HG03064 (cell line): ENCODE data around the gene KIF3C.
"Not testable (repeated sequence)": the region's sequence is repeated elsewhere in the genome, so short reads cannot be mapped to it uniquely, and the experiment has no call there.

Source experiments
- ATAC-seq: cut with Tn5 transposase; IDR thresholded peaks from one replicate; pipeline ENCODE4 v1.9.1; 2021; ENCODE audit warnings: low read depth; ENCODE audit not compliant: unreplicated experiment

The KIF3C gene

DNA sequence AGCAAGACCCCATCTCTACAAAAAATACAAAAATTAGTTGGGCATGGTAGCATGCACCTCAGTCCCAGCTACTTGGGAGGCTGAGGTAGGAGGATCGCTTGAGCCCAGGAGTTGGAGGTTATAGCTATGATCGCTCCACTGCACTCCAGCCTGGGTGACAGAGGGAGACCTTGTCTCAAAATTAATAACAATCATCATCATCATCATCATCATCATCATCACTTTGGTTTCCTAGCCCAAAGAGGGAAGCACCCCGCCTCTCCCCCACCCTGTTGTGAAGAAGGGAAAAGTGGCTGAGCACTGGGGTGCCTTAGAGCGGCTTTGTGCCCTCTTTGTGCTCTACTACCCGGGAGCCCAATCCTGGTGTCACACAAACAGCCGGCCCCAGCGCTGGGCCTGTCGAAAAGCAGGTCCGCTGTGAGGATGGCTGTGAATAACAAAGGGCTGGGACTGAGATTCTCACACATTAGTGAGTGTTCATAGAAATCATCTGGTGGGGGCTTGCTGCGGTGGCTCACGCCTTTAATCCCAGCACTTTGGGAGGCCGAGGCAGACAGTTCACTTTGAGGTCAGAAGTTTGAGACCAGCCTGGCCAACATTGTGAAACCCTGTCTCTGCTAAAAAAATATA is 61.4 kb downstream of the KIF3C start:
- no peak for ATAC-seq

DNA sequence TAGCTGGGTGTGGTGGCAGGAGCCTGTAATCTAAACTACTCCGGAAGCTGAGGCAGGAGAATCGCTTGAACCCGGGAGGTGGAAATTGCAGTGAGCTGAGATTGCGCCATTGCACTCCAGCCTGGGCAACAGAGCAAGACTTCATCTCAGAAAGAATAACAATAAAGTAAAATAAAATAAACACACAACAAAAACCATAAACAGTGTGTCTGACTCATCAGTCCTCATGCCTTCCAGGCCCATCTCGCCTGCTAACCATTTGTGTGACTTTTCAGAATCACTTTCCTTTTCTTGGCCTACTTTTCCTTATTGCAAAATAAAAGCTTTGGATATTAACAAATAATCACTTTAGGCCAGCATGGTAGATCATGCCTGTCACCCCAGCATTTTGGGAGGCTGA is 62.0 kb downstream of the KIF3C start:
- no peak for ATAC-seq

DNA sequence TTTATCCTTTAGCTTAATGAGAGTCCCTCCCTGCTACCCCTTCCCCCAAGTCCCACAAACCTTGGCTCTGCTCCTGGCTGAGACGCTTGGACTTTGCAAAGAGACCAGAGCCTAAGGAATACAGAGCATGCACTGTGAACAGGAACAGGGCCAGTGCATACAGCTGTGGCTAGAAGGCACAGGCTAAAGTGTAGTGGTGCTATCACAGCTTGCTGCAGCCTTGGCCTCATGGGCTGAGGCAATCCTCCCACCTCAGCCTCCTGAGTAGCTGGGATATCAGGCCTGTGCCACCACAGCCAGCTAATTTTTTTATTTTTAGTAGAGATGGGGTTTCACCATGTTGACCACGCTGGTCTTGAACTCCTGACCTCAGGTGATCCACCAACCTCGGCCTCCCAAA is 64.5 kb downstream of the KIF3C start:
- no peak for ATAC-seq

DNA sequence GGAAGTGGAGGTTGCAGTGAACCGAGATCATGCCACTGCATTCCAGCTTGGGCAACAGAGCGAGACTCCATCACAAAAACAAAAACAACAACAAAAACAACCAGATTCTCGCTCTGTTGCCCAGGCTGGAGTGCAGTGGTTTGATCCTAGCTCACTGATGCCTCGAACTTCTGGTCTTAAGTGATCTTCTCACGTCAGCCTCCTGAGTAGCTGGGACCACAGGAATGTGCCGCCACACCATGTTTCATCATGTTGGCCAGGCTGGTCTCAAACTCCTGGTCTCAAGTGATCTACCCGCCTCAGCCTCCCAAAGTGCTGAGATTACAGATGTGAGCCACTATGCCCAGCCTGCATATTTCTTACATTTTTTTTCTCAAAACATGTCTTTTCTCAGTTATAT is 64.9 kb downstream of the KIF3C start:
- ATAC-seq = not testable (repeated sequence)

DNA sequence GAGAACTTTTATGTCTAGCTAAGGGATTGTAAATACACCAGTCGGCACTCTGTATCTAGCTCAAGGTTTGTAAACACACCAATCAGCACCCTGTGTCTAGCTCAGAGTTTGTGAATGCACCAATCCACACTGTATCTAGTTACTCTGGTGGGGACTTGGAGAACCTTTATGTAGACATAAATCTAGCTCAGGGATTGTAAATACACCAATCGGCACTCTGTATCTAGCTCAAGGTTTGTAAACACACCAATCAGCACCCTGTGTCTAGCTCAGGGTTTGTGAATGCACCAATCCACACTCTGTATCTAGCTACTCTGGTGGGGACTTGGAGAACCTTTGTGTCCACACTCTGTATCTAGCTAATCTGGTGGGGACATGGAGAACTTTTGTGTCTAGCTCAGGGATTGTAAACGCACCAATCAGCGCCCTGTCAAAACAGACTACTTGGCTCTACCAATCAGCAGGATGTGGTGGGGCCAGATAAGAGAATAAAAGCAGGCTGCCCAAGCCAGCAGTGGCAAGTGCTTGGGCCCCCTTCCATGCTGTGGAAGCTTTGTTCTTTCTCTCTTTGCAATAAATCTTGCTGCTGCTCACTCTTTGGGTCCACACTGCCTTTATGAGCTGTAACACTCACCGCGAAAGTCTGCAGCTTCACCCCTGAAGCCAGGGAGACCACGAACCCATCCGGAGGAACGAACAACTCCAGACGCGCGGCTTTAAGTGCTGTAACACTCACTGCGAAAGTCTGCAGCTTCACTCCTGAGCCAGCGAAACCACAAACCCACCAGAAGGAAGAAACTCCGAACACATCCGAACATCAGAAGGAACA is 66.1 kb downstream of the KIF3C start:
- not testable (repeated sequence) for ATAC-seq

DNA sequence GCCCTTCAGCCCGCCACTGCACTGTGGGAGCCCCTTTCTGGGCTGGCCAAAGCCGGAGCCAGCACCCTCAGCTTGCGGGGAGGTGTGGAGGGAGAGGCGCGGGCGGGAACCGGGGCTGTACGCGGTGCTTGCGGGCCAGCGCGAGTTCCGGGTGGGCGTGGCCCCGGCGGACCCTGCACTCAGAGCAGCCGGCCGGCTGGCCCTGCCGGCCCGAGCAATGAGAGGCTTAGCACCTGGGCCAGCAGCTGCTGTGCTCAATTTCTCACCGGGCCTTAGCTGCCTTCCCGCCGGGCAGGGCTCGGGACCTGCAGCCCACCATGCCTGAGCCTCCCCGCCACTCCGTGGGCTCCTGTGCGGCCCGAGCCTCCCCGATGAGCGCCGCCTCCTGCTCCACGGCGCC is 66.9 kb downstream of the KIF3C start:
- not testable (repeated sequence) for ATAC-seq

DNA sequence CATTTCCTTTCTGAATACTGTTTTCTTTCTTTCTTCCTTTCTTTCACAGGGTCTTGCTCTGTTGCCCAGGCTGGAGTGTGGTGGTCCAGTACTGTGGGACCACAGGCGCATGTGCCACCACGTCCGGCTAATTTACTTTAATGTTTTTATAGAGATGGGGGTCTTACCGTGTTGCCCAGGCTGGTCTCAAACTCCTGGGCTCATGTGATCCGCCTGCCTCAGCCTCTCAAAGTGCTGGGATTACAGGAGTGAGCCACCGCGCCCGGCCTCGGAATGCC is 68.7 kb downstream of the KIF3C start:
- ATAC-seq = not testable (repeated sequence)

DNA sequence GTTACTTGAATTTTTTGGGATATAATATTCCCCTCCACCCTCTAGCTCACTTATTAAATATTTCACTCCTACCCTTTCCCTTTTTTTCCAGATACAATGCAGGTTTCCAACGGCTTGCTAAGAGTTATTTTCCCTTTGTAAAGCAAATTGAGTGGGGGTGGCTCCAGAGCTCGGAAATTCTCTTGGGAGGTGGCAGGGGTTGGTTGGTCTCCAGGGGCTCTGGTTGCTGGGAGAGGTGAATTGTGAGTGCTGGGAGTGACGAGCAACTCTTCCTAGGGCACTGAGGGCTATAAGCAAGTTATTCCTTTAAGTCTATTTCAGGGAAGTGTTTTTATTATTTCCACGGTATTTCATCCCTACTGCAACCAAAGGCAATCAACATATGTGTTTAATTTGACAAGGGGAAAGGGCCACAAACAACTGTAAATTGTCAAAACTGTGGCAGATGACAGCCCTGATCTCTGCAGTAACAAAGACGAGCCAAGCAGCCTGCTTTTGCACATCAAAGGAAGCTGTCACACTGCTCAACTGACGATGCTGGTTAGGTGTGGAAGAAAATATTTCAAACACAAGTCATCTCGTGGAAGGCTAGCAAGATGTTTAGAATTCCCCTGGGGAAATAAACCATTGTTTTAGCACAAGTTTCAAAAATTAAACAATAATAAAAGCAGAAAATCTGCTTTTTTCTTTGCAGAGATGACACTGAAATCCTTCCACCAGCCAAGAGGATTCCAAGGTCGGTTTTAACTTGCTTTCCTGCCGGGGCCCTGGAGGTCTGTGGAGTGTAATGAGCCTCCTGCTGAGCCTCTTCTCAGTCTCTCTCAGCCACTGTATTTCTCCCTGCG is 69.2 kb downstream of the KIF3C start:
- no peak for ATAC-seq

DNA sequence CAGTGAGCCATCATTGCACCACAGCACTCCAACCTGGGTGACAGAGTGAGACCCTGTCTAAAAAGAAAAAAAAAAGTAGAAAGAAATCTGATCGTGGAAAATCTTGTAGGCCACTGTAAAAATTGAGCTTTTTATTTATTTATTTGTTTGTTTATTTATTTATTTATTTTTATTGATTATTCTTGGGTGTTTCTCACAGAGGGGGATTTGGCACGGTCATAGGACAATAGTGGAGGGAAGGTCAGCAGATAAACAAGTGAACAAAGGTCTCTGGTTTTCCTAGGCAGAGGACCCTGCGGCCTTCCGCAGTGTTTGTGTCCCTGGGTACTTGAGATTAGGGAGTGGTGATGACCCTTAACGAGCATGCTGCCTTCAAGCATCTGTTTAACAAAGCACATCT is 72.7 kb downstream of the KIF3C start:
- not testable (repeated sequence) for ATAC-seq

DNA sequence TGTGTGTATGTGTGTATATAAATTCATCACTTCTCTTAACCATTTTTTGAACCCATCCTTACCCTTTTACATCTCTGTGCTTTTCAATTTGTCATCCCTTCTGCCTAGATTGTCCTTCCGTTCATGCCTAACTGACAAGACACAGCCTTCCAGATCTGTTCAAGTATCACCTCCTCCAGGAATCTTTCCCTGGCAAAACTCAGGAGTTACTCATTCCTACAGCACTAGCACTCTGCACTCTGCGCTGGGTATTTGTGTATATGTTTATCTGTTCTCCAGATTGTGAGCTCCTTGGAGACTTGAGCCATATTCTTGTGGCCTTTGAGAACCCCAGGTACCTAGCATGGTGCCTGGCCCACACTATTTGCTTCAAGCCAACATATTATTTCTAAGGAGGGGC is 77.2 kb downstream of the KIF3C start:
- no peak for ATAC-seq

DNA sequence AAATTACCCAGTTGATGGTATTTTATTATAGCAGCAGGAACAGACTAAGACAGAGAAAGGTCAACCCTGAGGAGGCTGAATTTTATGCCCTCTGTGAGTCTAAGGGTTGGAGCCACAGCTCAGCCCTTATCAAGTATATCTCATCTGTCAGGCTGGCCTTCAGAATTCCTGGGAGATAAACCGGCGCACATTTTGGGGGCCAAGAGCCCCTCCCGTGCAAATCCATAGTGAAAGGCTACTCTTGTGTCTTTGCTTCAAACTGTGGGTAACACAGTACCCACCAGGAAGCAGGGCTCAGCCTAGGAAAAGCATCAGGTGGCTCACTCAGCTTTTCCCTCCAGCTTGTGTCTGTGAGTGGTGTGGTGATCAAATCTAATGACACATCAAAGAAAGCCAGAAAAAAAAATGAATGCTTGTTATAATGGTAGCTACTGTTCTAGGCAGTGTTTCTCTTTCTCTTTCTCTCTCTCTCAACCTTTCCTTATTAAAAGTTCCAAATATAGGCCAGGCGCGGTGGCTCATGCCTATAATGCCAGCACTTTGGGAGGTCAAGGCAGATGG is 79.0 kb downstream of the KIF3C start:
- ATAC-seq = no peak

DNA sequence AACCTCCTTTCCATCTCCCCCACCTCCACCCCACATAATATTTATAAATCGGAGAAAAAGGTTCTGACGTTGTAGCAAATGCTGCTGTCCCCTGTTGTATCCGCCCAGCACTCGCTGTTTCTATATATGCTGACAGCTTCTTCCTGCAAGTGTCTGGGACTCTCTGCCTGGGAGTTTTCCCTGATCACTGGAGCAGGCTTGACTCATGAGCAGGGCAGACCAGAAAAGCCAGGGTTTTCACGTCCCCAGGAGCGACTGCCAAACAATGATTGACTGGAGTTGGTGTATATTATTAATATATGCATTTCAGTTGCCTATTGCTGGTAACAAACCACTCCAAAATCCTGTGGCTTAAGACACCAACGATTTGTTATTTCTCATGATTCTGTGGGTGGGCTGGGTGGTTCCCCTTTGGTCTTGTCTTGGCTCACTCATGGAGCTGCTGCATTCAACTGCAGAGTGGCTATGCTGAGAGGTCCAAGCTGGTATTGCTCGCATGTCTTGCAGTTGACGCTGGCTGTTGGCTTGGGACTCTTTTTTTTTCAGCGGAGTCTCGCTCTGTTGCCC is 82.8 kb downstream of the KIF3C start:
- no peak for ATAC-seq

DNA sequence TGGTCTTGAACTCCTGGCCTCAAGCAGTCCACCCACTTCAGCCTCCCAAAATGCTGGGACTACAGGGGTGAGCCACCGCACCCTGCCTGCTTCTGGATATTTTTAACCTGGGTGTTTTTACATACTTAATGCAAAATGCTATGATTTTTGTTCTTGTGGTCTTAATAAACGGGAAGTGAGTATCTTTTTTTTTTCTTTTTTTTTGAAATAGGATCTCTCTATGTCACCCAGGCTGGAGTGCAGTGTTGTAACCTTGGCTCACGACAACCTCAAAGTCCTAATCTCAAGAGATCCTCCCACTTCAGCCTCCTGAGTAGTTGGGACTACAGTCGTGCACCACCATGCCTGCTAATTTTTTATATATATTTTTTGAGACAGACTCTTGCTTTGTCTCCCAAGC is 84.8 kb downstream of the KIF3C start:
- no peak for ATAC-seq

DNA sequence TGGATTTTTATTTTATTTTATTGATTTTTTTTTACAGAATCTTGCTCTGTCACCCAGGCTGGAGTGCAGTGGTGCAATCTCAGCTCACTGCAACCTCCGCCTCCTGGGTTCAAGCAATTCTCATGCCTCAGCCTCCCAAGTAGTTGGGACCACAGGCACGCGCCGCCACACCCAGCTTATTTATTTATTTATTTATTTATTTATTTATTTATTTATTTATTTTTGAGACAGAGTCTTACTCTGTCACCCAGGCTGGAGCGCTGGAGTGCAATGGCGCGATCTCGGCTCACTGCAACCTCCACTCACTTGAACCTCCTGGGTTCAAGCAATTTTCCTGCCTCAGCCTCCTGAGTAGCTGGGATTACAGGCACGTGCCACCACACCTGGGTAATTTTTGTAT is 86.0 kb downstream of the KIF3C start:
- ATAC-seq = not testable (repeated sequence)

DNA sequence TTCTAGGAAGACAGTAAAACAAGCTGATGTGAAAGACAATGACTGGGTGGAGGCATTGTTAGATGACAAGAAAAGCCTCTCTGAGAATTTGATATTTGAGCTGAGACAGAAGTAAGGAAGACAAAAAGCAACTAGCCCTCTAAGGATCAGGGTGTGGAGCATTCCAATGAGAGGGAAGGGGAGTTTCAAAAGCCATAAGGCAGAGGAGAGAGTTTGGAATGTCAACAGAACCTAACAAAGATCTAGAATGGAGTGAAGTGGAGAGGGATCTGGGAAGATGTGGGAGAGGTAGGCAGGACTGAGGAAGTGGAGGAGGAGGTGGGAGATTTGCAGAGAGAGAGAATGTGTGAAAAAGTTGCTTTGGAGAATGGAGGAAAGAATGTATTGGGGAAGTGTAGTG is 86.7 kb downstream of the KIF3C start:
- ATAC-seq = no peak

DNA sequence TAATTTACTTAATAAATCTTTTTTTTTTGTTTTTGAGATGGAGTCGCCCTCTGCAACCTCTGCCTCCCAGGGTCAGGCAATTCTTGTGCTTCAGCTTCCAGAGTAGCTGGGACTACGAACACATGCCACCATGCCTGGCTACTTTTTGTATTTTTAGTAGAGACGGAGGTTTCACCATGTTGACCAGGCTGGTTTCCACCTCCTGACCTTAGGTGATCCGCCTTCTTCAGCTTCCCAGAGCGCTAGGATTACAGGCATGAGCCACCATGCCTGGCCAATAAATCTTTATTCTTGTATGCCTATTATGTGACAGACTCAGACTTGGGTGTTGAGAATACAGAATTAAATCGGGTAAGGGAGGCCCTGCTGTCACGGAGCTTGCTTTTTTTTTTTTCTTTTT is 87.3 kb downstream of the KIF3C start:
- ATAC-seq = no peak

DNA sequence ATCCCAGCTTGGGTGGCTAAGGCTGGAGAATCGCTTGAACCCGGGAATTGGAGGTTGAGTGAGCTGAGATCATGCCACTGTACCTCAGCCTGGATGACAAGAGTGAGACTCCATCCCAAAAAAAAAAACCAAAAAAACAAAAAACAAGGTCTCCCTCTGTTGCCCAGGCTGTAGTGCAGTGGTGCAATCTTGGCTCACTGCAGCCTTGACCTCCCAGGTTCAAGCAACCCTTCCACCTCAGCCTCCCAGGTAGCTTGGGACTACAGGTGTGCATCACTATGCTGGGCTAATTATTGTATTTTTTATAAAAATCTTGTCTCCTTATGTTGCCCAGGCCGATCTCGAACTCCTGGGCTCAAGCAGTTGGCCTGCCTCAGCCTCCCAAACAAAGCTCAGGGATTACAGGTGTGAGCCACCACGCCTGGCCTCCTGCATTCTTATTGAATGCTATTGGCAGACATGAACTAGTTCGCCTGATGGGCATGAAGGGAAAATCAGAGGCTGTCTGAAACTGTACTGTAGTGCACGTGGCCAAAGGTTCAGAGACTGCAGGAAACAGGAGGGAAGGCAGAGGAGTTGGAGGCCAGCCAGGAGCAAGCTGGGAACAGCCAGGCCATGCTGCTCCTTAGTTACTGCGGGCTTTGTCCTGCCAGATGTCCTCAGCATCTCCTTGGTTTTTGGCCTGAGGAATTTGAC is 88.0 kb downstream of the KIF3C start:
- ATAC-seq = no peak

DNA sequence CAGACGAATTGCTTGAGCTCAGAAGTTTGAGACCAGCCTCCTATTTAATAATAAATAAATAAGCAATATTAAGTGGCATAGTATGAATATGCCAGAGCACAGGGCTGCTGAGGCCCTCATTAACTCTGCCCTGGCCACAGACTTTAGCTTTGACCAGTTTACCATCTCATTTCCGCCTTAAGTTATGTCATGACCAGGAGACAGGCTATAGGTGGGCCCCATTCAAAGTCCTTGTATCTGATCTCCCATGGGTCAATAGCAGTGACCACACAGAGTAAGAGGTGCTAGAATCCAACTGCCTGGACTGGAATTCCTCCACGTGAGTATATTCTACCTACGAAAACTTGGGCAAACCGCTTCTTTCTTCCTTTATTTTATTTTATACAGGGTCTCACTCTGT is 90.6 kb downstream of the KIF3C start:
- ATAC-seq = no peak

DNA sequence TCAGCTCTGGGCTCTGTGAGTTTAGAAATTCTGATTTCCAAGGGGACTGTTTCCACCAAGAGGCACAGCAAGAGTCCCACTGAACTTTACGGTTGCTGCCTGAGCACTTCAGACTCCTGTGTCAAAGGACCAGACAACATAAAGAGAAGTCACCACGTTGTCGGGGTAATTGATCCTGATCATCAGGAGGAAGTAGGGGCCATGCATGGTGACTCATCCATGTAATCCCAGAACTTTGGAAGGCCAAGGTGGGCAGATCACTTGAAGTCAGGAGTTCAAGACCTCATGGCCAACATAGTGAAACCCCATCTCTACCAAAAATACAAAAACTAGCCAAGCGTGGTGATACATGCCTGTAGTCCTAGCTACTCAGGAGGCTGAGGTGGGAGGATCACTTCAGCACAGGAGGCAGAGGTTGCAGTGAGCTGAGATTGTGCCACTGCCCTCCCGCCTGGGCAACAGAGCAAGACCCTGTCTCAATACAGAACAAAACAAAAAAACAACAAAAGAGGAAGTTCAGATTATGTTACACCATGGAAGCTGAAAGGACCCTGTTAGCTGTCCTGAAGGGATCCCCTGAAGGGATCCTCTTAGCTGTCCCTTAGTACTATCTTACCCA is 94.6 kb downstream of the KIF3C start:
- ATAC-seq = no peak

DNA sequence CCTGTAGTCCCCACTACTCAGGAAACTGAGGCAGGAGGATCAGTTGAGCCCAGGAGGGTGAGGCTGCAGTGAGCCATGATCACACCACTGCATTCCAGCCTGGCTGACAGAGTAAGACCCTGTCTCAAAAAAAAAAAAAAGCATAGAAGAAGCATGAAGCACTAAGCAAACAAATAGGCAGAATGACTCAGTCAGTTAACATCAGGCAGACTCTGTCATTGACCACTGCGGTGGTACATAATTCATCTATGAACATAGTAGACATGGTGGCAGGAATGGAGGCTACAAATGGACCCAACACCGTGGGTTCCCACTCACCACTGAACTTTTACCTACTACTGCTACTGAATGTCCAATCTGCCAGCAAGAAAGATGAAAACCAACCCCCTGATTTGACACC is 96.4 kb downstream of the KIF3C start:
- no peak for ATAC-seq
